Measurements from ENCODE around the gene SLC17A9.

DNA sequence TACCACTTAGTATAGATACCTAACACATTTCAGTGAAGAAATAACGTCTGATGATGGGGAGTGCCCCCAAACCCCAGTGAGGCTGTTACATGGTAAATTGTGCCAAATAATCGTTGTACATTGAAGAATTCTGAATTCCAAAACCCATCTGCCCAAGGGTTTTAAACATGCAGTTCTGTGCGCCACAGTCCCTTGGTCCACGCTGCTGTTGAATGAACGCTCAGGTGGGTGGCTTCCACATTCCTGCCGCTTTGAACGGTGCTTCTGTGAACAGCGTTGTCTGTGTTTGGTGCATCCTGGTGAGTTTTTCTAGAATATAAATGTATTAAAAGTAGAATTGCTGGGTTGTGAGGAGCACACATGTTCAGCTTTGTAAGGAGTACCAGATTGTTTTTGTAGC, 11.6 kb upstream of the SLC17A9 start:
- TF ChIP-seq POLR2AphosphoS5 (IDR thresholded peaks at IDR 0.05) (no peak), POLR2A (IDR thresholded peaks at IDR 0.05) (no peak)
- TF ChIP-seq, protein P1, sequence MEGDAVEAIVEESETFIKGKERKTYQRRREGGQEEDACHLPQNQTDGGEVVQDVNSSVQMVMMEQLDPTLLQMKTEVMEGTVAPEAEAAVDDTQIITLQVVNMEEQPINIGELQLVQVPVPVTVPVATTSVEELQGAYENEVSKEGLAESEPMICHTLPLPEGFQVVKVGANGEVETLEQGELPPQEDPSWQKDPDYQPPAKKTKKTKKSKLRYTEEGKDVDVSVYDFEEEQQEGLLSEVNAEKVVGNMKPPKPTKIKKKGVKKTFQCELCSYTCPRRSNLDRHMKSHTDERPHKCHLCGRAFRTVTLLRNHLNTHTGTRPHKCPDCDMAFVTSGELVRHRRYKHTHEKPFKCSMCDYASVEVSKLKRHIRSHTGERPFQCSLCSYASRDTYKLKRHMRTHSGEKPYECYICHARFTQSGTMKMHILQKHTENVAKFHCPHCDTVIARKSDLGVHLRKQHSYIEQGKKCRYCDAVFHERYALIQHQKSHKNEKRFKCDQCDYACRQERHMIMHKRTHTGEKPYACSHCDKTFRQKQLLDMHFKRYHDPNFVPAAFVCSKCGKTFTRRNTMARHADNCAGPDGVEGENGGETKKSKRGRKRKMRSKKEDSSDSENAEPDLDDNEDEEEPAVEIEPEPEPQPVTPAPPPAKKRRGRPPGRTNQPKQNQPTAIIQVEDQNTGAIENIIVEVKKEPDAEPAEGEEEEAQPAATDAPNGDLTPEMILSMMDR (IDR thresholded peaks at IDR 0.05 in 8 of 11, conservative IDR thresholded peaks at IDR 0.05 in 3 of 11), result no peak

All from spleen (tissue), 7 donors.